Measurements from ENCODE around the gene CDH13.

DNA sequence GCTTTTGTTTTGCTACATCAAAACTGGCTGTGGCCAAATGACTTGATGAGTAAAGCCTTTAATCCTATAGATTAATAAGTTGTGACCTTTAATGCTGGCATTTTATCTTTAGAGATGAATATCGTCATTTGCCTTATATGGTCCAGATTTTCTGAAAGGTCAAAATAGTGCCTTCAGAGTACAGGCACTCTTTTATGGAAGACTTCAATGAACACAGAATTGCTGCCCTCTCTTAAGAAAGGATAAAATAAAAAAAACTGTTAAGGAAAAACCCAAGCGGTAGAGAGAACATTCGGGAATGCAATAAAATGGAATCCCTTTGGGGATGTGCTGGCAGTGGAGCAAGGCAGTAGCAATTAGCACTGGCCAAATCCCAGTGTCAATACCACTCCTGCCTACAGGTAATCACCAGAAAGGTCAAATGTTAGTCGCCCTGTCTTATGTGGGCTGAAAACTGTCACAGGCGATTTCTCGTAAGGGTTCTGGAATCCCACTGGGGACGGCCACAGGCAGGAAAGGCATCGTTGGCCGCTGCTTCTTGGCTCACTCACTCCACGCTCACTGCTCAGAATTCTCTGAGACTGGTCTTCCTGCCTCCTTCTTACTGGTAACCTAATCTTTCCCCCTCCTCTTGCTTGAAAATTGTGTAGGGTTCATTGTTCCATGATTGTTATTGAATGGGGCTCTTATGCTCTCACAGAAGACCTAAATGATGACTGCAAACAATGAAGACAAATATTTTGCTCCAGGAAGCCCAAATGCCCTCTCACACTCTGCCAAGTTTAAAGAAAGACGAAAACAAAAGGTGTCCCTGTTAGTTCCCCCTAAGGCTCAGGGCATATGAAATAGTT is 1135.6 kb downstream of the CDH13 start:
- TF ChIP-seq, protein P1, sequence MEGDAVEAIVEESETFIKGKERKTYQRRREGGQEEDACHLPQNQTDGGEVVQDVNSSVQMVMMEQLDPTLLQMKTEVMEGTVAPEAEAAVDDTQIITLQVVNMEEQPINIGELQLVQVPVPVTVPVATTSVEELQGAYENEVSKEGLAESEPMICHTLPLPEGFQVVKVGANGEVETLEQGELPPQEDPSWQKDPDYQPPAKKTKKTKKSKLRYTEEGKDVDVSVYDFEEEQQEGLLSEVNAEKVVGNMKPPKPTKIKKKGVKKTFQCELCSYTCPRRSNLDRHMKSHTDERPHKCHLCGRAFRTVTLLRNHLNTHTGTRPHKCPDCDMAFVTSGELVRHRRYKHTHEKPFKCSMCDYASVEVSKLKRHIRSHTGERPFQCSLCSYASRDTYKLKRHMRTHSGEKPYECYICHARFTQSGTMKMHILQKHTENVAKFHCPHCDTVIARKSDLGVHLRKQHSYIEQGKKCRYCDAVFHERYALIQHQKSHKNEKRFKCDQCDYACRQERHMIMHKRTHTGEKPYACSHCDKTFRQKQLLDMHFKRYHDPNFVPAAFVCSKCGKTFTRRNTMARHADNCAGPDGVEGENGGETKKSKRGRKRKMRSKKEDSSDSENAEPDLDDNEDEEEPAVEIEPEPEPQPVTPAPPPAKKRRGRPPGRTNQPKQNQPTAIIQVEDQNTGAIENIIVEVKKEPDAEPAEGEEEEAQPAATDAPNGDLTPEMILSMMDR (IDR thresholded peaks at IDR 0.05; ENCODE audit: low read depth, low read length, poor library complexity, severe bottlenecking) = no peak
- TF ChIP-seq EZH2phosphoT487 (IDR thresholded peaks at IDR 0.05; ENCODE audit: borderline replicate concordance, low read length) = no peak

Measured in DOHH2 (cell line).